Mesendoderm (in vitro differentiated cells): ENCODE results near the gene SIGLECL1.
"Not testable (repeated sequence)": the region's sequence is repeated elsewhere in the genome, so short reads cannot be mapped to it uniquely, and the experiment has no call there.

Experiments used
- DNase-seq: peaks from one replicate; pipeline ENCODE4 v3.0.0; 2013
- H2AK5ac ChIP-seq: 2 replicates; pipeline ENCODE4 v1.6.1; 2013; ENCODE audit warnings: low read length, inconsistent platforms
- H2BK120ac ChIP-seq: 2 replicates; pipeline ENCODE4 v1.6.1; 2013; ENCODE audit warnings: low read depth, mild to moderate bottlenecking, low read length, moderate library complexity, mixed read lengths
- H2BK15ac ChIP-seq: replicated peaks from 2 replicates; pipeline ENCODE4 v1.6.1; 2013; ENCODE audit warnings: low read depth, mild to moderate bottlenecking, moderate library complexity
- H2BK5ac ChIP-seq: 2 replicates; pipeline ENCODE4 v1.6.1; 2013; ENCODE audit warnings: low read length, inconsistent platforms
- H3K18ac ChIP-seq: 2 replicates; pipeline ENCODE4 v1.6.1; 2013; ENCODE audit warnings: mild to moderate bottlenecking, low read length, mixed read lengths
- H3K23ac ChIP-seq: one replicate; pipeline ENCODE4 v1.6.1; 2013; ENCODE audit warnings: low read length
- H3K27ac ChIP-seq: 2 replicates; pipeline ENCODE4 v1.5.1; 2013; ENCODE audit warnings: low read depth, mild to moderate bottlenecking, inconsistent platforms, low read length, moderate library complexity
- H3K27me3 ChIP-seq: 2 replicates; pipeline ENCODE4 v1.6.1; 2013; ENCODE audit warnings: low read length, control low read depth, mild to moderate bottlenecking, inconsistent platforms; ENCODE audit not compliant: insufficient read depth, poor library complexity
- H3K36me3 ChIP-seq: 2 replicates; pipeline ENCODE4 v1.6.1; 2013; ENCODE audit warnings: low read length, inconsistent platforms; ENCODE audit not compliant: control insufficient read depth, insufficient read depth
- H3K4ac ChIP-seq: one replicate; pipeline ENCODE4 v1.6.1; 2013; ENCODE audit warnings: low read depth, mild to moderate bottlenecking, low read length, moderate library complexity
- H3K4me1 ChIP-seq: 2 replicates; pipeline ENCODE4 v1.6.1; 2013; ENCODE audit warnings: low read depth, low read length, inconsistent platforms; ENCODE audit not compliant: control insufficient read depth
- H3K4me2 ChIP-seq: 2 replicates; pipeline ENCODE4 v1.6.1; 2013; ENCODE audit warnings: low read length
- H3K4me3 ChIP-seq: 2 replicates; pipeline ENCODE4 v1.5.1; 2013; ENCODE audit warnings: mild to moderate bottlenecking, low read length
- H3K56ac ChIP-seq: one replicate; pipeline ENCODE4 v1.6.1; 2013; ENCODE audit warnings: low read length
- H3K79me1 ChIP-seq: 2 replicates; pipeline ENCODE4 v1.6.1; 2013; ENCODE audit warnings: low read length, inconsistent platforms
- H3K79me2 ChIP-seq: 2 replicates; pipeline ENCODE4 v1.6.1; 2013; ENCODE audit warnings: mild to moderate bottlenecking, low read length; ENCODE audit not compliant: control insufficient read depth, insufficient read depth
- H3K9ac ChIP-seq: 2 replicates; pipeline ENCODE4 v1.6.1; 2013; ENCODE audit warnings: low read length, inconsistent platforms
- H4K5ac ChIP-seq: one replicate; pipeline ENCODE4 v1.6.1; 2013; ENCODE audit warnings: low read length
- H4K8ac ChIP-seq: one replicate; pipeline ENCODE4 v1.6.1; 2013; ENCODE audit warnings: low read depth, mild to moderate bottlenecking, control low read depth, low read length, moderate library complexity
- WGBS: extraction: QIAGEN DNeasy Blood & Tissue Kit; methylation state at CpG from one replicate; pipeline ENCODE4 v1.1.7; 2013; ENCODE audit warnings: low lambda C conversion rate, missing lambda C conversion rate; ENCODE audit not compliant: insufficient coverage; ENCODE audit errors: extremely low coverage; 5-methylcytosine and 5-hydroxymethylcytosine counted together

SIGLECL1 gene

GRCh38 chr19:51210191-51210784 lies 40.6 kb upstream of the SIGLECL1 start:
- Histone ChIP-seq H3K4me1 (no peaks in the 10 kb centered on the region), H3K9ac (no peak overlapping the region), H3K18ac (no peak overlapping the region), H3K27ac (no peak overlapping the region), H3K23ac (no peak overlapping the region), H4K5ac (no peak overlapping the region), H3K56ac (no peak overlapping the region), H3K79me2 (no peaks in the 10 kb centered on the region), H3K79me1 (no peaks in the 10 kb centered on the region), H3K4ac (no peak overlapping the region), H3K36me3 (no peaks in the 10 kb centered on the region), H3K27me3 (no peaks in the 10 kb centered on the region), H2BK15ac (no peak overlapping the region), H3K4me3 (no peak overlapping the region), H3K4me2 (no peak overlapping the region), H2BK5ac (no peak overlapping the region), H4K8ac (no peak overlapping the region), H2AK5ac (no peak overlapping the region), H2BK120ac (no peak overlapping the region)
- no CpG with 5 or more reads among the region's 6 CpGs for WGBS
- no peak for DNase-seq

GRCh38 chr19:51210874-51211361 lies 40.0 kb upstream of the SIGLECL1 start:
- not testable (repeated sequence) for H4K8ac ChIP-seq, H3K79me2 ChIP-seq, H3K27ac ChIP-seq, H3K4me3 ChIP-seq, H3K56ac ChIP-seq, H2BK5ac ChIP-seq, H4K5ac ChIP-seq, H3K4ac ChIP-seq, H2BK120ac ChIP-seq, H3K9ac ChIP-seq, H3K4me1 ChIP-seq, H3K18ac ChIP-seq, H3K36me3 ChIP-seq, H3K4me2 ChIP-seq, H2AK5ac ChIP-seq, H3K79me1 ChIP-seq, H3K23ac ChIP-seq, DNase-seq, H3K27me3 ChIP-seq, H2BK15ac ChIP-seq
- no CpG with 5 or more reads among the region's 13 CpGs for WGBS

DNA sequence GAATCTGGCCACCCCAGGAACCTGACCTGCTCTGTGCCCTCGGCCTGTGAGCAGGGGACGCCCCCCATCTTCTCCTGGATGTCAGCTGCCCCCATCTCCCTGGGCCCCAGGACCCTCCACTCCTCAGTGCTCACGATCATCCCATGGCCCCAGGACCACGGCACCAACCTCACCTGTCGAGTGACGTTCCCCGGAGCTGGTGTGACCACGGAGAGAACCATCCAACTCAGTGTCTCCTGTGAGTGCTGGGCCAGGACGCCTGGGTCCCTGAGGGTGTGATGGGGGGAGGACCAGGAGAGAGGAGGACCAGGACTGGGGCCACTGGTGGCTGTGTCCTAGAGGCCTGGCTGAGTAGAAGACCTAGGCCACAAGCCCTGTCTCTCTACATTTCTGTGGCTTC lies 39.0 kb upstream of the SIGLECL1 start:
- no peaks in the 10 kb centered on the region for H3K79me2 ChIP-seq
- H3K18ac ChIP-seq: no peak overlapping the region
- no peak overlapping the region for H2AK5ac ChIP-seq
- no peak overlapping the region for H3K23ac ChIP-seq
- H3K4ac ChIP-seq: no peak overlapping the region
- no peaks in the 10 kb centered on the region for H3K4me1 ChIP-seq
- WGBS: no CpG with 5 or more reads among the region's 9 CpGs
- no peak overlapping the region for H4K5ac ChIP-seq
- no peak overlapping the region for H3K4me3 ChIP-seq
- H3K79me1 ChIP-seq: no peaks in the 10 kb centered on the region
- DNase-seq: no peak
- no peak overlapping the region for H2BK5ac ChIP-seq
- no peak overlapping the region for H2BK15ac ChIP-seq
- no peak overlapping the region for H2BK120ac ChIP-seq
- no peaks in the 10 kb centered on the region for H3K27me3 ChIP-seq
- H3K36me3 ChIP-seq: no peaks in the 10 kb centered on the region
- no peak overlapping the region for H3K56ac ChIP-seq
- H3K4me2 ChIP-seq: no peak overlapping the region
- H3K27ac ChIP-seq: no peak overlapping the region
- H3K9ac ChIP-seq: no peak overlapping the region
- H4K8ac ChIP-seq: no peak overlapping the region

- Histone ChIP-seq H3K18ac (no peak overlapping the region), H2BK5ac (no peak overlapping the region), H3K4me2 (no peak overlapping the region), H3K9ac (no peak overlapping the region), H3K4me3 (no peak overlapping the region), H3K4ac (no peak overlapping the region), H4K5ac (no peak overlapping the region), H4K8ac (no peak overlapping the region), H3K56ac (no peak overlapping the region), H3K79me1 (no peaks in the 10 kb centered on the region), H3K27me3 (no peaks in the 10 kb centered on the region), H2AK5ac (no peak overlapping the region), H3K79me2 (no peaks in the 10 kb centered on the region), H2BK120ac (no peak overlapping the region), H3K4me1 (no peaks in the 10 kb centered on the region), H3K27ac (no peak overlapping the region), H3K36me3 (no peaks in the 10 kb centered on the region), H3K23ac (no peak overlapping the region), H2BK15ac (no peak overlapping the region)
- no CpG with 5 or more reads among the region's 1 CpG for WGBS
- DNase-seq: no peak
These were observed 31.6 kb upstream of the SIGLECL1 start for GRCh38 chr19:51219307-51219706.

- Histone ChIP-seq H4K8ac (no peak overlapping the region), H2BK15ac (no peak overlapping the region), H3K4me1 (no peaks in the 10 kb centered on the region), H3K79me1 (no peaks in the 10 kb centered on the region), H3K27me3 (no peaks in the 10 kb centered on the region), H3K36me3 (no peaks in the 10 kb centered on the region), H3K4me2 (no peak overlapping the region), H3K9ac (no peak overlapping the region), H3K56ac (no peak overlapping the region), H4K5ac (no peak overlapping the region), H3K18ac (no peak overlapping the region), H2BK120ac (no peak overlapping the region), H2AK5ac (no peak overlapping the region), H3K27ac (no peak overlapping the region), H3K4ac (no peak overlapping the region), H3K79me2 (no peaks in the 10 kb centered on the region), H3K4me3 (no peak overlapping the region), H3K23ac (no peak overlapping the region), H2BK5ac (no peak overlapping the region)
- no CpG with 5 or more reads among the region's 1 CpG for WGBS
- no peak for DNase-seq
These were observed 30.9 kb upstream of the SIGLECL1 start for GRCh38 chr19:51219971-51220370.

GRCh38 chr19:51220996-51221395 lies 29.9 kb upstream of the SIGLECL1 start:
- no peak overlapping the region for H4K5ac ChIP-seq
- no peak overlapping the region for H3K18ac ChIP-seq
- H2AK5ac ChIP-seq: no peak overlapping the region
- H2BK120ac ChIP-seq: no peak overlapping the region
- H3K56ac ChIP-seq: no peak overlapping the region
- DNase-seq: no peak
- H3K79me1 ChIP-seq: no peaks in the 10 kb centered on the region
- H3K4me1 ChIP-seq: no peaks in the 10 kb centered on the region
- H4K8ac ChIP-seq: no peak overlapping the region
- H3K4me3 ChIP-seq: no peak overlapping the region
- H3K4me2 ChIP-seq: no peak overlapping the region
- no peak overlapping the region for H2BK5ac ChIP-seq
- no peak overlapping the region for H3K27ac ChIP-seq
- no peaks in the 10 kb centered on the region for H3K79me2 ChIP-seq
- no peaks in the 10 kb centered on the region for H3K36me3 ChIP-seq
- no peak overlapping the region for H3K9ac ChIP-seq
- H2BK15ac ChIP-seq: no peak overlapping the region
- H3K23ac ChIP-seq: no peak overlapping the region
- H3K27me3 ChIP-seq: no peaks in the 10 kb centered on the region
- H3K4ac ChIP-seq: no peak overlapping the region
